ENCODE data around the gene TERT.

- no peak for TF ChIP-seq EP300 (IDR thresholded peaks at IDR 0.05; ENCODE audit: borderline replicate concordance in 1 of 2, control insufficient read depth in 1 of 2, low read depth in 2 of 2, low read length in 2 of 2)
- TF ChIP-seq NFIC (IDR thresholded peaks at IDR 0.05; ENCODE audit: low read depth, low read length) = no peak
- TF ChIP-seq TCF12 (IDR thresholded peaks at IDR 0.05; ENCODE audit: low read depth, low read length) = no peak
Observed at GRCh38 chr5:1214163-1214935, 80.5 kb downstream of the TERT start.
